ENCODE data around the gene OXSR1.

OXSR1 gene

DNA sequence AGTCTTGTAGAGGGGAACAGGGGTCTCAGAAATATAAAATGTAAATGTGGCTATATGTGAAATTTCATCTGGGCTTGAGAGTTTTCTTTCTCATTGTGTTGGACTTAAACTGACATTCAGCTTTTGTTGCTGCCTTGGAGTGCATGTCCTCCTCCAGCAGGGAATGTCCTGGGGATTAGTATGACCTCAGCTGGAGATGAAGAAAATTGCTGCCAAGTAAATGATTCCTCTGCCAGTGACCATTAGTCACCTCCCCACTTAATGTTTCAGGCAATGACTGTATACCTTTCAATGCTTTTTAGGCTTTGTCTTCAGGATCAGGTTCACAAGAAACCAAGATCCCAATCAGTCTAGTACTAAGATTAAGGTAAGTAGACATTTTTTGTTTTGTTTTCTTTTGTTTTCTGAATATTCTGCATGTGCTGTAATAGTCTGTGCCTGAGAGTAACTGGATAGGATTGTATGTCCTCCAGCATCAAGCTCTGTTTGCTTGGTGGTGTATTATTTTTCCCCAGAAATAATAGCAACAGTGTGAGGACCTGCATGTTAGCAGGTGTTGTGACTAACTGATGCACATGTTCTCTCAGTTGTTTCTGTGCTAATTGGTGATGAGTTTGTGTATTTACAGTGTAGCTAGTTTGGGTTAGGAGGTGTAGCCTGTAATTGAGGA lies 82.2 kb downstream of the OXSR1 start:
- DNase-seq, result peak; percentile 78
- in situ Hi-C loops (cut with HindIII; ENCODE audit: low pct_ligation_motif_present, low pct_unique_long_range_greater_than_20kb, low sequenced_read_pairs), result no loop called here

GRCh38 chr3:38250198-38250597 lies 84.9 kb downstream of the OXSR1 start:
- in situ Hi-C loops (cut with HindIII; ENCODE audit: low pct_ligation_motif_present, low pct_unique_long_range_greater_than_20kb, low sequenced_read_pairs), result no loop called here
- no peak for DNase-seq

- DNase-seq, result no peak
- in situ Hi-C loops (cut with HindIII; ENCODE audit: low pct_ligation_motif_present, low pct_unique_long_range_greater_than_20kb, low sequenced_read_pairs), result no loop called here
These were observed 85.9 kb downstream of the OXSR1 start for GRCh38 chr3:38251197-38251596.

DNA sequence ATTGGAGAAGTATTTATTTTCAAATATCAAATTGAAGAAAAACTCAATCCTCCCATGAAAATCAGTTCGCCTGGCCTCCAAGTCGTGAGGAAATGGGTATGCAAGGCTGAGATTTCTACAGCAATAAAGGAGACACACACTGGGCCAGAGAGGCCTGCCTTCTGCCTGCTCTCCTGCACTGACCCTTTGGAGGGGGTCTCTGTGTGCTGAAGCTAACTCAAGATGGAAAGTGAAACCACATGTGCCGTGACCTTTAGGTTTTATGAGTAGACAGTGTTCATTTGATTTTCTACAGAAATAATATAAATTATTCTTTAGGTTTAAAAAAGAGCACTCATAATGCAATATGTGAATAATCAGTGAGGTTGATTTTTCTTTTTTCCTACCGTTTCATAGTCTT lies 88.4 kb downstream of the OXSR1 start:
- DNase-seq, result no peak
- in situ Hi-C loops (cut with HindIII; ENCODE audit: low pct_ligation_motif_present, low pct_unique_long_range_greater_than_20kb, low sequenced_read_pairs), result no loop called here

DNA sequence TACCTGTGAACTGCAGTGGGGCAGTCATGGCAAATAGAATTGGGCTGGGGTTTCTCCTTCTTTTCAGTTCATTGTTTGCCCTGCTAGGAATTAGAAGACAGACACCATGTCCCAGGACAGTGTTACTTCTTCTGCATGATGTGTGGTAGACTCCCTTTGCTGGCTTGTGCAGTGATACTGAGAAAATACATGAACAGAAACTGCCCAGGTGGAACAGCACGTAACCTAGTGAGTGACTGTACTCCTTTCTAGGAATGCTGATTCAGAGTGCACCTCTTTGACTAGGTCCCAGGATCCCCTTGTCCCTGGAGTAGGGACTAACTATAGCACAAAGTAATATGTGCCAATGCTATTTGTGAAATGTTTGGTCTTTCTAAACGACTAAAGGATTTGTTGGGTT lies 89.5 kb downstream of the OXSR1 start:
- in situ Hi-C loops (cut with HindIII; ENCODE audit: low pct_ligation_motif_present, low pct_unique_long_range_greater_than_20kb, low sequenced_read_pairs), result no loop called here
- no peak for DNase-seq

GRCh38 chr3:38255627-38256026 lies 90.3 kb downstream of the OXSR1 start:
- in situ Hi-C loops (cut with HindIII; ENCODE audit: low pct_ligation_motif_present, low pct_unique_long_range_greater_than_20kb, low sequenced_read_pairs), result no loop called here
- DNase-seq, result no peak

DNA sequence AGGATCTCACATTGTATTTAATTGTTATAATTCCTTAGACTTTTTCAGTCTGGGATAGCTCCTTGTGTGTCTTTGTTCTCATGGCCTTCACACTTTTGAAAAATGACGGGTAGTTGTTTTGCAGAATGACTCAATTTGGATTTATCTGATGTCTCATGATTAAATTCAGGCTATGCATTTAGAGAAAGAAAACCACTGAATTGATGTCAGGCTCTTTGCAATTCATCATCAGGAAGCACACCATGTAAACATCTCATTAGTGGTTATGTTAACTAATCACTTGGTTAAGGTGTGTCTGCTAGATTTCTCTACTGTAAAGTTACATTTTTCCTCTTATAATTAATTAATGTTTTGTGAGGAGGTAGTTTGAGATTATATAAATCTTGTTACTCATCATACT lies 92.2 kb downstream of the OXSR1 start:
- no peak for DNase-seq

DNA sequence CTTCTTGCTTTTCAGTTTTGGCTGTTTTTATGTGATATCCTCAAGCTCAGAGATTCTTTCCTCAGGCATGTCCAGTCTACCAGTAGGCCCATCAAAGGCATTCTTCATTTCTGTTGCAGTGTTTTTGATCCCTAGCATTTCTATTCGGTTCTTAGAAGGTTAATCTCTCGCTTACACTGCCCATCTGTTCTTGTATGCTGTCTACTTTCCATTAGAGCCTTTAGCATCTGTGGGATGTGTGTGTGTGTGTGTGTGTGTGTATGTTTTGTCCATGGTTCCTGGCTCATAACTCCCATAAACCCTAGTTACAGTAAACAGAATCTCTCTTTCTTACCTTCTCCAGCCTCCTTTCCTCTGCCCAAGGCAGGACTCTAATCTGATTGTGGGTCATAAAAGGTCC lies 95.1 kb downstream of the OXSR1 start:
- DNase-seq, result no peak
- in situ Hi-C loops (cut with HindIII; ENCODE audit: low pct_ligation_motif_present, low pct_unique_long_range_greater_than_20kb, low sequenced_read_pairs), result no loop called here

More for the DNA sequence above, 92.2 kb downstream of the OXSR1 start:
- in situ Hi-C loops (cut with HindIII; ENCODE audit: low pct_ligation_motif_present, low pct_unique_long_range_greater_than_20kb, low sequenced_read_pairs), result no loop called here

- no peak for DNase-seq
- in situ Hi-C loops (cut with HindIII; ENCODE audit: low pct_ligation_motif_present, low pct_unique_long_range_greater_than_20kb, low sequenced_read_pairs), result no loop called here
These were observed 99.0 kb downstream of the OXSR1 start for GRCh38 chr3:38264353-38264771.

DNA sequence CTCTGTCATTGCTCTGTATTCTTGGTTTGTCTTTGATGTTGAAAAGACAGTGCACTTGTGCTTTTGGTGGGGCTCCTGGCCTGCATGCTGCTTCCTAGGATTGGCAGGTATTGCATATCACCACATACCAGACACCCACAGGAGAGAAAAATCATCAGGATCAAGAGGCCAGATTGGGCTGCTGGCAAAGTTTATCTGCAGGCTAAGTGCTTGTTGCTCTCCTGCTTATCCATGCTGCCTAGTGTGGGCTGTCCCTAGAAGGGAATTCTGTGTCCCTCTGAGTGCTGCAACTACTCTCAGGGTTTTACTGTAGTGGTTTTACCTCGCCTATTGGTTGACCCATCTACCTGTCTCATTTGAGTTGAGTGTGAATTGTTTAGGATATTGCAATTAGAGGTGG lies 99.4 kb downstream of the OXSR1 start:
- no peak for DNase-seq
- in situ Hi-C loops (cut with HindIII; ENCODE audit: low pct_ligation_motif_present, low pct_unique_long_range_greater_than_20kb, low sequenced_read_pairs), result no loop called here

DNA sequence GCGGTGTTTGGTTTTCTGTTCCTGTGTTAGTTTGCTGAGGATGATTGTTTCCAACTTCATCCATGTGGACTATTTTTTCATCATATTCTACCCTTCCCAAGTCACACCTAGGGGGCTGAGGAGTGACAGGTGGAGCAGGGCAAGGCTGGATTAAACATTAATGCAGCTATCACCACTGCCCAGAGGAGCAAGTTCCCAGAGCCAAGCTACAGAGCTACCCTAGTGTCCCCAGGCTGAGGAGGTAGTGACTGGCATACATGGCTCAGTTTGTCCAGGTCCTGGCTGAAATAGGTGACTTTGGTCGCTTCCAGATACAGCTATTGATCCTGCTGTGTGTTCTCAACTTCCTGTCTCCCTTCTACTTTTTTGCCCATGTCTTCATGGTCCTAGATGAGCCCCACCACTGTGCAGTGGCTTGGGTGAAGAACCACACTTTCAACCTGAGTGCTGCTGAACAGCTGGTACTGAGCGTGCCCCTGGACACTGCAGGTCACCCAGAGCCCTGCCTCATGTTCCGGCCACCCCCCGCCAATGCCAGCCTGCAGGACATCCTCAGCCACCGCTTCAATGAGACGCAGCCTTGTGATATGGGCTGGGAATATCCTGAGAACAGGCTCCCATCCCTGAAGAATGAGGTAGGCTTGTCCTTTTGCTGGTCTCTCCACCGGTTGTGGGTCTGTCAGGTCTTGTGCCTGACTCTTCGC lies 100.4 kb downstream of the OXSR1 start, which contains the start of gene SLC22A13:
Gene SLC22A13 (plus strand): TSS at position 209 of the 704 bp plus-strand sequence. CDS start 49 bp downstream, at position 258.
- in situ Hi-C loops (cut with HindIII; ENCODE audit: low pct_ligation_motif_present, low pct_unique_long_range_greater_than_20kb, low sequenced_read_pairs), result no loop called here
- no peak for DNase-seq

DNA sequence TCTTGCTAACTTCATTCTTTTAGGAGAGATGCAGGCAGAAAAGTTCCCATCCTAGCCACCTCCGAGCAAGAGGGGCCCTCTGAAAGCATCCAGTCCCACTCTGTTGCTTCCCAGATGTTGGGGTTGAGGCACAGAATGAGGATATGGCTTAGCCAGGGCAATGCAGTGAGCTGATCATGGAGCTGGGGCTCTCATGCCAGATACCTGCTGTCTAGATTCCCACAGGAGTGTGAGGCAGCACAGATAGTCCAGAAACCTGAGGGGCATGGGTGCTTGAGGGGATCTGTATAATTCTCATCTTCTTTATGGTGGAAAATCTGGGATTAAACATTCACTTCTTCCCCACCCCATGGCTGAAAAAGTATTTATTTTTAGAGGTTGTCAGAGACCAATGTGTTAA lies 101.5 kb downstream of the OXSR1 start:
- no peak for DNase-seq
- in situ Hi-C loops (cut with HindIII; ENCODE audit: low pct_ligation_motif_present, low pct_unique_long_range_greater_than_20kb, low sequenced_read_pairs), result no loop called here

DNA sequence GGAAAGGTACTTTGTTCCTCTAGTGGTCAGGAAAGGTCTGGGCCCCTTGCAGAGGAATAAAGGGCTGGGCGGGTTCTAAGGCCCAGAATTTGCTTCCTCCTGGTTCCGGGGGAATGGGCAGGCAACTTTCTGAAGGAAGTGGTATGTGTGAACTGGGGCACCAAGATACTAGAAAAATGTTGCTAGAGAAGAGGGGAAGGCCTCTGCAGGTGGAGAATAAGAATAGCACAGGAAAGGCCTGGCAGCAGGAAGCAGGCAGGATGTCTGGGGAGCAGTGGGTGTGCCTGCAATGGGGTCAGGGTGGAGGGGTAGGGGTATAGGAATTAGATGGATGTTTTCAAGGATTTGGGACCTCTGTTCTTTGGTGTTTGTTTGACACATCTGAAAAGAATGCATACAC lies 102.3 kb downstream of the OXSR1 start:
- no peak for DNase-seq
- in situ Hi-C loops (cut with HindIII; ENCODE audit: low pct_ligation_motif_present, low pct_unique_long_range_greater_than_20kb, low sequenced_read_pairs), result no loop called here

GRCh38 chr3:38268087-38268486 lies 102.8 kb downstream of the OXSR1 start:
- no peak for DNase-seq
- in situ Hi-C loops (cut with HindIII; ENCODE audit: low pct_ligation_motif_present, low pct_unique_long_range_greater_than_20kb, low sequenced_read_pairs), result no loop called here

- in situ Hi-C loops (cut with HindIII; ENCODE audit: low pct_ligation_motif_present, low pct_unique_long_range_greater_than_20kb, low sequenced_read_pairs), result no loop called here
- DNase-seq, result no peak
These were observed 103.2 kb downstream of the OXSR1 start for GRCh38 chr3:38268522-38268921.

DNA sequence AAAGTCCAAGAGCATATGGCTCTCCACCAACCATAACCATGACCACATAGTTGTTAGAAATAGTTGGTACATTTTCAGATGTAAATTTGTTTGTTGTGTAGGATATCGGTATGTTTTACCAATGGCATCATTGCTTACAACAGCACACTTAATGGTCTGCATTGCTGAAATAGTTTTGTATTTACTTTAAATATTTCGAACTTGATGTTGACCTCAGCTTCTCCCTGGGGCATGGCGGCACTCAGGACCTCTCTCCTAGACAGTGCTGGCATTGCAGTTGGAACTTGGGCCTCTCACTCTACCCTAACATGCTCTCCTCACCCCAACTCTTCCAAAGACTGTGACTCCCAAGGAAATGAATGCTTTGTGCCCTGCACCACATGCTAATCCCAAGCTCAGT lies 105.3 kb downstream of the OXSR1 start:
- DNase-seq, result no peak
- in situ Hi-C loops (cut with HindIII; ENCODE audit: low pct_ligation_motif_present, low pct_unique_long_range_greater_than_20kb, low sequenced_read_pairs), result no loop called here

DNA sequence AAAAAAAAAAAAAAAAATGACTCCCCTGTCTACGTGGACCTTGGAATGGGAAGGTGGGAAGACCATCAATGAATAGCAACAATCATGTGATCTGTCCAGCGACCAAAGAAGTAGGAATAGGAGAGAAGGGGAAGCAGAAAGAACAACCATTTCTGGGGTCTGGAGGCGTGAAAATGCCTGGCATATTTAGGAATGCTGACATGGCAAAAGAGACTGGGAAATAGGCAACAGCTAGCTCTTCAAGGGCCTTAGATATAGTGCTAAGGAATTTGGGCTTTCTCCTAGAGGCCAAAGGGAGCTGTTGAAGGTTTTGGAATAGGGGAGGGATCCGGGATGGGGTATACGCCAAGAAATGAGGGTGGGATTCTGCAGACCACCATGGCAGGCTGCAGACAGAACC lies 106.2 kb downstream of the OXSR1 start:
- in situ Hi-C loops (cut with HindIII; ENCODE audit: low pct_ligation_motif_present, low pct_unique_long_range_greater_than_20kb, low sequenced_read_pairs), result no loop called here
- no peak for DNase-seq

DNA sequence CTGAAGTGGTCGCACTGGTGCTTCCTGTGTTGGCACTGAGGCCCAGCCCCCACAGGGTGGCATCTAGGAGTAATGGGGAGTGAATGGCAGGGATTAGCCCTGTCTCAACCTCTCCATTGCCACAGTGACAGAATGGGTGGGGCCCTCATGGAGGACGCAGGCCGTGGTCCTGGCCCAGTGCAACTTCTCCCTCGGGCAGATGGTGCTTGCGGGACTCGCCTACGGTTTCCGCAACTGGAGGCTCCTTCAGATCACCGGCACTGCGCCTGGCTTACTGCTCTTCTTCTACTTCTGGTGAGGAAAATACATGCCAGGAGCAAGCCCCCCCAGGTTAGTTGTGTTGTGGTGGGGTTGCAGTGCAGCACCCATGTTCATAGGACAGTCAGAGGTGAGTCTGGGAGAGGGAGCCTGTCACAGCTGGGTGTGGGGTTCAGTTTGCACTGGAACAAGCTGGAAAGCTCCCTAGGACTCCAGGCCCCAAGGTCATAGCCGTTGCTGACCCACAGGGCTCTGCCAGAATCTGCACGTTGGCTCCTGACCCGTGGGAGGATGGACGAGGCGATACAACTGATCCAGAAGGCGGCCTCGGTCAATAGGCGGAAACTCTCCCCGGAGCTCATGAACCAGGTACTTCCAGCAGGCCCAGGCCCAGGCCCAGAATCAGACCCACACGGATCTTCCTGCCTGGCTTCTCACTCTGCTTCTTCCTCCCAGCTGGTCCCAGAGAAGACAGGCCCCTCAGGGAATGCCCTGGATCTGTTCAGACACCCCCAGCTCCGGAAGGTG lies 109.7 kb downstream of the OXSR1 start:
- no peak for DNase-seq
- in situ Hi-C loops (cut with HindIII; ENCODE audit: low pct_ligation_motif_present, low pct_unique_long_range_greater_than_20kb, low sequenced_read_pairs), result no loop called here

DNA sequence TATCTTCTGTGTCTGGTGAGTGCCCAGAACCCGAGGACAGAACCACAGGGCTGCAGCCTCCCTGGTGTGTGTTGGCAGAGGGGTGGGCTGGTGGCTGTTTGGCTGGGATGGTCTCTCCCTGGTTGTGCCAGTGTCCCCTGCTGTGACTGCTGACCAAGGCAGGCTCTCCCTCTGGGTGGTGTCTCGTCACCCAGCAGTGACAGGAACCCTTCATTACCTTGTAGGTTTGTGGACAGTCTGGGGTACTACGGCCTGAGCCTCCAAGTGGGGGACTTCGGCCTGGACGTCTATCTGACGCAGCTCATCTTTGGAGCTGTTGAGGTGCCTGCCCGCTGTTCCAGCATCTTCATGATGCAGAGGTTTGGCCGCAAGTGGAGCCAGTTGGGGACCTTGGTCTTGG lies 110.3 kb downstream of the OXSR1 start:
- no peak for DNase-seq
- in situ Hi-C loops (cut with HindIII; ENCODE audit: low pct_ligation_motif_present, low pct_unique_long_range_greater_than_20kb, low sequenced_read_pairs), result no loop called here

All from ACHN (cell line).